Cardiac muscle cell (in vitro differentiated cells and primary cell): ENCODE results near the gene DHFR. TPM values are rescaled to one million over a fixed set of nuclear protein-coding genes. Genes with fewer than 3 reads are reported as not detected.

Experiments
- DNase-seq, 2 donors: peaks; one replicate each; pipeline versions ENCODE4 v3.0.0 to v3.0.0-alpha.2; 2010 to 2017; ENCODE audit warnings: low read depth in 1 of 2, low spot score in 1 of 2
- H3K27ac ChIP-seq: fragments of 200-600 bp; sonication (generic); 2 replicates; pipeline ENCODE4 v1.5.1; 2016
- H3K27me3 ChIP-seq: fragments of 200-600 bp; sonication (generic); 2 replicates; pipeline ENCODE4 v1.6.0; 2016; ENCODE audit warnings: control low read depth
- H3K36me3 ChIP-seq: fragments of 200-600 bp; sonication (generic); 2 replicates; pipeline ENCODE4 v1.5.1; 2016; ENCODE audit warnings: control low read depth
- H3K4me1 ChIP-seq: fragments of 200-600 bp; sonication (generic); 2 replicates; pipeline ENCODE4 v1.8.1; 2017; ENCODE audit warnings: low read depth, mild to moderate bottlenecking, mixed run types
- H3K4me3 ChIP-seq: fragments of 200-600 bp; sonication (generic); 2 replicates; pipeline ENCODE4 v1.5.1; 2016; ENCODE audit warnings: mild to moderate bottlenecking
- H3K9me3 ChIP-seq: fragments of 200-600 bp; sonication (generic); 2 replicates; pipeline ENCODE4 v1.5.1; 2017; ENCODE audit warnings: low read depth, mild to moderate bottlenecking, control low read depth
- polyA plus RNA-seq: library from polyadenylated mRNA; unstranded; fragments of >200 nt; fragmentation: Nextera tagmentation; extraction: Ambion mirVana; gene quantifications from 2 replicates; pipeline ENCODE4 v1.2.1, GENCODE V29; 2016
- total RNA-seq: library from RNA; depleted of rRNA; stranded (reverse); fragments of >200 nt; gene quantifications from 2 replicates; pipeline ENCODE4 v1.2.3, GENCODE V29; 2016
- TF ChIP-seq, protein P1 (sequence below): IDR thresholded peaks from 2 replicates; pipeline ENCODE4 v1.5.1; 2012; ENCODE audit warnings: low read depth, mild to moderate bottlenecking, low read length

DHFR gene
- total and polyA plus RNA-seq, 2 experiments from 2014 or later: 37.3 to 41.7 TPM

DNA sequence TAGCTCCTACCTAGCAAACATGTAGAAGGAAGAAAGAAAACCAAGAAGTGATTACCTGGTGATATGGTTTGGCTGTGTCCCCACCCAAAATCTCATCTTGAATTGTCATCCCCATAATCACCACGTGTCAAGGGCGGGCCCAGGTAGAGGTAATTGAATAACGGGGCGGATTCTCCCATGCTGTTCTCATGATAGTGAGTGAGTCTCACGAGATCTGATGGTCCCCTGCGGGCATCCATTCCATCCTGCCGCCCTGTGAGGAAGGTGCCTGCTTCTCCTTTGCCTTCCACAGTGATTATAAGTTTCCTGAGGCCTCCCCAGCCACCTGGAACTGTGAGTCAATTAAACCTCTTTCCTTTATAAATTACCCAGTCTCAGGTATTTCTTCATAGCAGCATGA is 57.3 kb downstream of the DHFR start:
- no peaks in the 10 kb centered on the region for H3K4me1 ChIP-seq
- DNase-seq: no peak
- H3K27me3 ChIP-seq: no peaks in the 10 kb centered on the region
- no peaks in the 10 kb centered on the region for H3K9me3 ChIP-seq
- TF ChIP-seq, protein P1, sequence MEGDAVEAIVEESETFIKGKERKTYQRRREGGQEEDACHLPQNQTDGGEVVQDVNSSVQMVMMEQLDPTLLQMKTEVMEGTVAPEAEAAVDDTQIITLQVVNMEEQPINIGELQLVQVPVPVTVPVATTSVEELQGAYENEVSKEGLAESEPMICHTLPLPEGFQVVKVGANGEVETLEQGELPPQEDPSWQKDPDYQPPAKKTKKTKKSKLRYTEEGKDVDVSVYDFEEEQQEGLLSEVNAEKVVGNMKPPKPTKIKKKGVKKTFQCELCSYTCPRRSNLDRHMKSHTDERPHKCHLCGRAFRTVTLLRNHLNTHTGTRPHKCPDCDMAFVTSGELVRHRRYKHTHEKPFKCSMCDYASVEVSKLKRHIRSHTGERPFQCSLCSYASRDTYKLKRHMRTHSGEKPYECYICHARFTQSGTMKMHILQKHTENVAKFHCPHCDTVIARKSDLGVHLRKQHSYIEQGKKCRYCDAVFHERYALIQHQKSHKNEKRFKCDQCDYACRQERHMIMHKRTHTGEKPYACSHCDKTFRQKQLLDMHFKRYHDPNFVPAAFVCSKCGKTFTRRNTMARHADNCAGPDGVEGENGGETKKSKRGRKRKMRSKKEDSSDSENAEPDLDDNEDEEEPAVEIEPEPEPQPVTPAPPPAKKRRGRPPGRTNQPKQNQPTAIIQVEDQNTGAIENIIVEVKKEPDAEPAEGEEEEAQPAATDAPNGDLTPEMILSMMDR: no peak
- H3K36me3 ChIP-seq: no peaks in the 10 kb centered on the region
- no peak overlapping the region for H3K4me3 ChIP-seq
- H3K27ac ChIP-seq: no peak overlapping the region

DNA sequence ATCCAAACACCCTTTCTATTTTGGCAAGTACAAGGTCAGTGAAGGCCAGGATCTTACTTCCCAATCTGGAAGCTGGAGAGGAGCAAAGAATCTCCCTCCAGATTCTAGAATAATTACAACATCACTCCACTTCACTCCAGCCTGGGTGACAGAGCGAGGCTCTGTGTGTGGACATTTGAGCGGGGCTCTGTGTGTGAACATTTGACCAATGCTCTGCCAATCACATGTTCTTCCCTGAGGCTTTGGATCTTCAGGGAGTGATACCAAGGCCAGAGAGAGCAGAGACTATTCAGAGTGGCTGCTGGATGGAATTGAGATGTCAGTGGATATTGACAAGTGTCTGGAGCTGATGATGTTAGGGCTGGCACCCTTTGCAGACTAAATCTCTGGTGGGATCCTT is 60.0 kb downstream of the DHFR start:
- H3K4me1 ChIP-seq: no peaks in the 10 kb centered on the region
- no peaks in the 10 kb centered on the region for H3K9me3 ChIP-seq
- H3K27ac ChIP-seq: no peak overlapping the region
- no peak overlapping the region for H3K4me3 ChIP-seq
- no peak for DNase-seq
- no peaks in the 10 kb centered on the region for H3K27me3 ChIP-seq
- no peaks in the 10 kb centered on the region for H3K36me3 ChIP-seq
- TF ChIP-seq, protein P1: no peak

DNA sequence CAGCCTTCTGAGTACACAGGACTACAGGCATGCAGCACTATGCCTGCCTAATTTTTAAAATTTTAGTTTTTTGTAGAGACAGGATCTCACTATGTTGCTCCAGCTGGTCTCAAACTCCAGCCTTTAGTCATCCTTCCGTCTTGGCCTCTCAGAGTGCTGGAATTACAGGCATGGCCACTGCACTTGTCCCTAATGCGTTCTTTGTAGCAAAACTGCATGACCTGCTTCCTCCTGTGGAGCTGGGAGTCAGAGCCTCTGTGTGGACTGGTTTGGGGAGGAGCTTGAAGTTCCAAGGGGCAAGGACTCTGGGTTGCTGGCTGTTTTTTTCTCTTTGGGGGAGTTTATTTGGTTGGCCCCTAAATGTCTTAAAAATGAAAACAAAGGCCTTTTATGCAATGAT is 62.0 kb downstream of the DHFR start:
- H3K4me1 ChIP-seq: no peaks in the 10 kb centered on the region
- H3K4me3 ChIP-seq: no peak overlapping the region
- TF ChIP-seq, protein P1: no peak
- H3K27me3 ChIP-seq: no peaks in the 10 kb centered on the region
- no peak for DNase-seq
- H3K36me3 ChIP-seq: no peaks in the 10 kb centered on the region
- no peak overlapping the region for H3K27ac ChIP-seq
- no peaks in the 10 kb centered on the region for H3K9me3 ChIP-seq

GRCh38 chr5:80592105-80592504 is 62.7 kb downstream of the DHFR start:
- Histone ChIP-seq H3K27ac (no peak overlapping the region), H3K9me3 (no peaks in the 10 kb centered on the region), H3K27me3 (no peaks in the 10 kb centered on the region), H3K4me3 (no peak overlapping the region), H3K36me3 (no peaks in the 10 kb centered on the region), H3K4me1 (no peaks in the 10 kb centered on the region)
- no peak for DNase-seq
- TF ChIP-seq, protein P1: no peak

GRCh38 chr5:80591352-80591751 is 63.4 kb downstream of the DHFR start:
- Histone ChIP-seq H3K9me3 (no peaks in the 10 kb centered on the region), H3K27ac (no peak overlapping the region), H3K27me3 (no peaks in the 10 kb centered on the region), H3K36me3 (no peaks in the 10 kb centered on the region), H3K4me1 (no peaks in the 10 kb centered on the region), H3K4me3 (no peak overlapping the region)
- TF ChIP-seq, protein P1: no peak
- no peak for DNase-seq

GRCh38 chr5:80590766-80591165 is 64.0 kb downstream of the DHFR start:
- Histone ChIP-seq H3K36me3 (no peaks in the 10 kb centered on the region), H3K9me3 (no peaks in the 10 kb centered on the region), H3K4me1 (no peaks in the 10 kb centered on the region), H3K27me3 (no peaks in the 10 kb centered on the region), H3K4me3 (no peak overlapping the region), H3K27ac (no peak overlapping the region)
- no peak for DNase-seq
- TF ChIP-seq, protein P1: no peak
